Karpas-422 (cell line): Measurements from ENCODE around the gene B4GALT4. TPM values are rescaled to one million over a fixed set of nuclear protein-coding genes. Genes with fewer than 3 reads are reported as not detected.

Experiments
- DNase-seq: peaks from one replicate; pipeline ENCODE4 v3.0.0-alpha.2; 2015
- H2AFZ ChIP-seq: fragments of 200-600 bp; sonication (generic); 2 replicates; pipeline ENCODE4 v1.6.1; 2014; ENCODE audit warnings: antibody characterized with exemption, low read length, mixed read lengths
- H3K27ac ChIP-seq: fragments of 200-600 bp; sonication (generic); 2 replicates; pipeline ENCODE4 v1.5.1; 2014; ENCODE audit warnings: mild to moderate bottlenecking, low read length, moderate library complexity
- H3K27me3 ChIP-seq: fragments of 200-600 bp; sonication (generic); 2 replicates; pipeline ENCODE4 v1.6.1; 2014; ENCODE audit warnings: low read length, mixed read lengths
- H3K36me3 ChIP-seq: fragments of 200-600 bp; sonication (generic); 2 replicates; pipeline ENCODE4 v1.6.1; 2014; ENCODE audit warnings: low read length, mixed read lengths; ENCODE audit not compliant: insufficient read depth
- H3K4me1 ChIP-seq: fragments of 200-600 bp; sonication (generic); 2 replicates; pipeline ENCODE4 v1.6.1; 2014; ENCODE audit warnings: mild to moderate bottlenecking, low read length, mixed read lengths
- H3K4me2 ChIP-seq: fragments of 200-600 bp; sonication (generic); 2 replicates; pipeline ENCODE4 v1.6.1; 2014; ENCODE audit warnings: low read length, low read depth, mild to moderate bottlenecking; ENCODE audit not compliant: poor library complexity, severe bottlenecking
- H3K4me3 ChIP-seq: fragments of 200-600 bp; sonication (generic); 2 replicates; pipeline ENCODE4 v1.5.1; 2014; ENCODE audit warnings: mild to moderate bottlenecking, antibody characterized with exemption, low read length, mixed read lengths
- H3K79me2 ChIP-seq: fragments of 200-600 bp; sonication (generic); 2 replicates; pipeline ENCODE4 v1.6.1; 2014; ENCODE audit warnings: mild to moderate bottlenecking, low read length, mixed read lengths
- H3K9ac ChIP-seq: fragments of 200-600 bp; sonication (generic); 2 replicates; pipeline ENCODE4 v1.6.0; 2014; ENCODE audit warnings: low read length
- H3K9me2 ChIP-seq: fragments of 200-600 bp; sonication (generic), shearing (Covaris generic); replicated peaks from 2 replicates; pipeline ENCODE4 v1.6.0; 2014; ENCODE audit warnings: mild to moderate bottlenecking, low read length, moderate library complexity; ENCODE audit not compliant: insufficient read depth
- H3K9me3 ChIP-seq: fragments of 300-700, 200-600 bp; sonication (generic); 2 replicates; pipeline ENCODE4 v1.6.1; 2014; ENCODE audit warnings: low read length, mixed read lengths
- H4K20me1 ChIP-seq: fragments of 200-600 bp; sonication (generic); 2 replicates; pipeline ENCODE4 v1.6.1; 2014; ENCODE audit warnings: mild to moderate bottlenecking, antibody characterized with exemption, low read length, low read depth; ENCODE audit not compliant: insufficient read depth
- total RNA-seq: library from RNA; depleted of rRNA; stranded (reverse); fragments of >200 nt; shearing (Covaris generic); gene quantifications from 2 replicates; pipeline ENCODE4 v1.2.3, GENCODE V29; 2014; ENCODE audit warnings: low replicate concordance

B4GALT4 gene
- total RNA-seq, 1 experiment from 2014 or later: 9.8 TPM

GRCh38 chr3:119184796-119185570, 55.7 kb downstream of the B4GALT4 start:
- Histone ChIP-seq H3K79me2 (no peaks in the 10 kb centered on the region), H3K4me3 (no peak overlapping the region), H3K9me3 (no peaks in the 10 kb centered on the region), H3K9ac (no peak overlapping the region), H4K20me1 (no peaks in the 10 kb centered on the region), H3K27me3 (no peaks in the 10 kb centered on the region), H2AFZ (no peak overlapping the region), H3K27ac (no peak overlapping the region), H3K9me2 (no peaks in the 10 kb centered on the region), H3K4me1 (no peaks in the 10 kb centered on the region), H3K36me3 (no peaks in the 10 kb centered on the region), H3K4me2 (no peak overlapping the region)
- no peak for DNase-seq

DNA sequence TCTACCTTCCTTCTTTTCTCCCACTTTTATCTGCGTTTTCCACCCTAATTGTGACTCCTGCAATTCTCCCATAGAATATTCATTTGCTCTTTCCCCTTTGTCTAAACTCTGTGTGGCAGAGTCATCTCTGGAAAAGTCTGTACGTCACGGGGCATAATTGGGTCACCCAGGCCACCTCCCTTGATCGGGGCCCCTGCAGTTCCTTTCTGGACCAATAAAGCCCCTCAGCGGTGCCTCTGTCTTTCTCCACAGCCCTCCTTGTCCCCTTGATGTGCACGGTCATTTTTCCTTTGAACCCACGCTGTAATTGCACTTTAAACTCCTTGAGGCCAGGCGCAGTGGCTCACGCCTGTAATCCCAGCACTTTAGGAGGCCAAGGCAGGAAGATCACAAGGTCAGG, 56.6 kb downstream of the B4GALT4 start:
- Histone ChIP-seq H2AFZ (no peak overlapping the region), H3K9me2 (no peaks in the 10 kb centered on the region), H3K4me3 (no peak overlapping the region), H3K9me3 (no peaks in the 10 kb centered on the region), H4K20me1 (no peaks in the 10 kb centered on the region), H3K9ac (no peak overlapping the region), H3K4me1 (no peaks in the 10 kb centered on the region), H3K27me3 (no peaks in the 10 kb centered on the region), H3K27ac (no peak overlapping the region), H3K36me3 (no peaks in the 10 kb centered on the region), H3K79me2 (no peaks in the 10 kb centered on the region), H3K4me2 (no peak overlapping the region)
- no peak for DNase-seq

DNA sequence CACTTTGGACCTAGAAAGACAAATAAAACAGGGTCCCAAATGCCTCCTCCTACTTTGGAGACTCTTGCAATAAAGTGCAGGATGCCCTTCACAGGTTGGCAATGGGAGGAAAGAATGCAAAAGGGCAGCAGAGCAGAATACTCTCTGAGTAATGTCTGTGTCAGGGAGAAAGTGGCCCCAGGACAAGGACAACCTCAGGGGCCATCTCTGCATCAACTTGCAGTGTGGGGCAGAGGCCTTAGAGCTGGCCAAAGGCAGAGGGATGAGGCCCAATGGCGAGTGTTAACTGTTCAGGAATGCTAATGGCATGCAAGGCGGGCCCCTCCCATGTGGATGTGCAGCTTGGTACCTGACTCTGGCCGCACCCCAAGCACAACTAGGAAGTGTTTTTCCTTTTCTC, 58.9 kb downstream of the B4GALT4 start:
- Histone ChIP-seq H3K4me3 (no peak overlapping the region), H3K9me3 (no peaks in the 10 kb centered on the region), H3K27me3 (no peaks in the 10 kb centered on the region), H3K36me3 (no peaks in the 10 kb centered on the region), H3K79me2 (no peaks in the 10 kb centered on the region), H3K4me1 (no peaks in the 10 kb centered on the region), H2AFZ (no peak overlapping the region), H3K4me2 (no peak overlapping the region), H4K20me1 (no peaks in the 10 kb centered on the region), H3K27ac (no peak overlapping the region), H3K9me2 (no peaks in the 10 kb centered on the region), H3K9ac (no peak overlapping the region)
- no peak for DNase-seq

DNA sequence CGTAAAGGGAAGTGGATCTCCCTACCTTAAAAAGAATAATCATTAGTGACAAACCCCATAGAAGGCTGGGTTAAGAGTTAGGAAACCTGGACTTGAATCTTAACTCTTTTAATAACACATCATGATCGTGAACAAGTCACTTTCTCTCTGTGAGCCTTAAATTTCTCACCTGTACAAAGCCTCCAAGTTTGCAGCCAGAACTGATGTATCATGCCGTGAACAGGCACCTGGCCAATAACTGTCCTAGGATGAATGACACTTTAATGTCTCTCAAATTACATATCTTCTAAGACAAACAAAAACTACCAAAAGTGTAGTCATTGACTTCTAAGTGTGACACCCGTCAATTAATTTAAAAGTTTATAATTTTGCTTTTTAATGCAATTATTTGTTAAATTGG, 63.4 kb downstream of the B4GALT4 start:
- H4K20me1 ChIP-seq: no peaks in the 10 kb centered on the region
- H2AFZ ChIP-seq: no peak overlapping the region
- H3K4me2 ChIP-seq: no peak overlapping the region
- H3K9ac ChIP-seq: no peak overlapping the region
- H3K9me3 ChIP-seq: no peaks in the 10 kb centered on the region
- no peaks in the 10 kb centered on the region for H3K79me2 ChIP-seq
- no peak overlapping the region for H3K4me3 ChIP-seq
- no peaks in the 10 kb centered on the region for H3K4me1 ChIP-seq
- DNase-seq: no peak
- no peaks in the 10 kb centered on the region for H3K9me2 ChIP-seq
- no peaks in the 10 kb centered on the region for H3K36me3 ChIP-seq
- no peak overlapping the region for H3K27ac ChIP-seq
- no peaks in the 10 kb centered on the region for H3K27me3 ChIP-seq

DNA sequence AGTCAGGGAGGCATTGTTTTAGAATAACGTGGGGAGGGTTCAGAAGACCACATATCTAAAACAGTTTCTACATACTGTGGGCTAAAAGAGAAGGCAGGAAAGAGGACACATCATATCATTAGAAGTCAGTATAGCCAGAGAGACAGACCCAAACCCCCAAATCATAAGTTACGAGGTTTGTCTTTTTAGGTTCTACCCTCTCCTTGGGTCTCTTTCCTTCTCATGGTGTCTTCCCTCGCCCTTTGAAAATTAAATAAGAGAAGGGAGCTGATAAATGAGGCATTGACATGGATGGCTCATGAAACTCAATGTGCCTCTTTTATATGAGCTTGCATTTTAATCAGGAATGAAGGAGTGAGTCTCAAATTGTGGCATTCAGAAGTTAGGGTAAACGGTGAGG, 63.9 kb downstream of the B4GALT4 start:
- no peaks in the 10 kb centered on the region for H3K4me1 ChIP-seq
- H3K4me2 ChIP-seq: no peak overlapping the region
- H3K9ac ChIP-seq: no peak overlapping the region
- H3K9me2 ChIP-seq: no peaks in the 10 kb centered on the region
- H3K4me3 ChIP-seq: no peak overlapping the region
- no peak overlapping the region for H3K27ac ChIP-seq
- H3K27me3 ChIP-seq: no peaks in the 10 kb centered on the region
- H4K20me1 ChIP-seq: no peaks in the 10 kb centered on the region
- H3K79me2 ChIP-seq: no peaks in the 10 kb centered on the region
- no peaks in the 10 kb centered on the region for H3K9me3 ChIP-seq
- H2AFZ ChIP-seq: no peak overlapping the region
- no peak for DNase-seq
- H3K36me3 ChIP-seq: no peaks in the 10 kb centered on the region

DNA sequence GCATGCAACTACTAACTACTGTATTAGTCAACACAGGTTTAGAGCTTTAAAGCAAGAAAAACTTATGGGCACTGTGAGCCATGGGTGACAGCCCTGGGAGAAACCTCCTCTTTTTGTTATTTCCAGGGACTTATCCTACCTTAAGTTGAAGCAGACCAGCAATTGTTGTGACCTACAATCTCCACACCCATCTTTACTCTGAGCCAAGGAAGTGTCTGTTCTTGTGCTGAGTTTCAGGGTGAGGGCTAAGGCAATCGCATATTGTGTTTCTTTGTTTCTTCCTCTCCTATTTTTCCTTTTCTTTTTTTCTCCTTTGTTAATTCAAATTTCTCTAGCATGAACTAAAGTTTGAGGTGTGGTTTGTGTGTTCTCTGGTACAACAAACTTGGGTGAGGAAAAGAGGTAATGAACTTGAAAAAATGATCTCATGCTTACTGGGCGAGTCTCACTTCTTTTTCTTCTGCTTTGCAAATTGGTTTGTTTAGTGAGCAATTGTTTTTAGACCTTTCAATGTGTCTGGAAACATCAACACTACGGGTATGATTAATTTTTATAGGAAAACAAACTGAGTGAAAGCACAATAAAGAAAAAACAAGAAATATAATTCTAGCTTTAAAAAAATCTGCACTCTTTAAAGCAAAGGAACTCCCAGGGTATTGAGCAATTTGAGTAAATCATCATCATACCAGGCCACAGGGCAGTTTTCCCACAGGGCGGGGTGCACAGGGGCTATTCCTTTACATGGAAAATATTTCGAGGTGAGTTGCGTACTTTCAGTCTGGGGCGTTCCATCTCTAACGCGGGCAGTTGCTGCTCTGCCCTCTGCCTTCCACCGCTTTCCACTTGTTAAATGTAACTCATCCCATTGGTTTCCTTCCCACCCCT, 64.6 kb downstream of the B4GALT4 start:
- Histone ChIP-seq H3K9ac (no peak overlapping the region), H3K4me1 (no peaks in the 10 kb centered on the region), H3K27ac (no peak overlapping the region), H3K36me3 (no peaks in the 10 kb centered on the region), H3K4me2 (no peak overlapping the region), H2AFZ (no peak overlapping the region), H3K27me3 (no peaks in the 10 kb centered on the region), H3K79me2 (no peaks in the 10 kb centered on the region), H3K4me3 (no peak overlapping the region), H3K9me2 (no peaks in the 10 kb centered on the region), H3K9me3 (no peaks in the 10 kb centered on the region), H4K20me1 (no peaks in the 10 kb centered on the region)
- no peak for DNase-seq

- H3K9me3 ChIP-seq: no peaks in the 10 kb centered on the region
- H3K4me3 ChIP-seq: no peak within 1 kb of the TSS
- H3K9me2 ChIP-seq: no peaks in the 10 kb centered on the region
- H3K36me3 ChIP-seq: no peaks in the 10 kb centered on the region
- no peak within 1 kb of the TSS for H3K27ac ChIP-seq
- no peak within 1 kb of the TSS for H3K4me2 ChIP-seq
- no peaks in the 10 kb centered on the region for H3K27me3 ChIP-seq
- no peaks in the 10 kb centered on the region for H3K4me1 ChIP-seq
- no peak within 1 kb of the TSS for H3K9ac ChIP-seq
- H2AFZ ChIP-seq: no peak within 1 kb of the TSS
- H3K79me2 ChIP-seq: no peaks in the 10 kb centered on the region
- no peak for DNase-seq
- H4K20me1 ChIP-seq: no peaks in the 10 kb centered on the region
Observed at GRCh38 chr3:119173325-119173724, 67.4 kb downstream of the B4GALT4 start, which contains the start of gene UPK1B. Gene UPK1B, plus strand, starts transcription at chr3:119173598. Its CDS starts 13,144 bp downstream, at chr3:119186742.

GRCh38 chr3:119170821-119171220, 69.9 kb downstream of the B4GALT4 start:
- Histone ChIP-seq H3K9me2 (no peaks in the 10 kb centered on the region), H3K4me1 (no peaks in the 10 kb centered on the region), H3K4me2 (no peak overlapping the region), H3K79me2 (no peaks in the 10 kb centered on the region), H3K27ac (no peak overlapping the region), H3K27me3 (no peaks in the 10 kb centered on the region), H4K20me1 (no peaks in the 10 kb centered on the region), H3K36me3 (no peaks in the 10 kb centered on the region), H2AFZ (no peak overlapping the region), H3K4me3 (no peak overlapping the region), H3K9ac (no peak overlapping the region), H3K9me3 (no peaks in the 10 kb centered on the region)
- DNase-seq: no peak
